ENCODE results near the gene PSMD1.

PSMD1 gene

GRCh38 chr2:231117922-231118613 lies 61.4 kb downstream of the PSMD1 start:
- no peak overlapping the region for H3K27ac ChIP-seq
- no peak for TF ChIP-seq ZFX (IDR thresholded peaks at IDR 0.05; ENCODE audit: borderline replicate concordance)
- no peak for TF ChIP-seq CTCF (IDR thresholded peaks at IDR 0.05)

GRCh38 chr2:231118614-231118942 lies 61.9 kb downstream of the PSMD1 start:
- TF ChIP-seq ZFX (IDR thresholded peaks at IDR 0.05; ENCODE audit: borderline replicate concordance) = no peak
- TF ChIP-seq CTCF (IDR thresholded peaks at IDR 0.05) = no peak
- no peak overlapping the region for H3K27ac ChIP-seq

- TF ChIP-seq ZFX (IDR thresholded peaks at IDR 0.05; ENCODE audit: borderline replicate concordance) = no peak
- no peak overlapping the region for H3K27ac ChIP-seq
Measured at GRCh38 chr2:231123362-231123898, 66.8 kb downstream of the PSMD1 start.

- no peak for TF ChIP-seq CTCF (IDR thresholded peaks at IDR 0.05)
- TF ChIP-seq ZFX (IDR thresholded peaks at IDR 0.05; ENCODE audit: borderline replicate concordance) = no peak
- no peak within 1 kb of the TSS for H3K27ac ChIP-seq
Measured at GRCh38 chr2:231124838-231125568, 68.3 kb downstream of the PSMD1 start, which contains the start of gene HTR2B. Gene HTR2B, minus strand, starts transcription at chr2:231125042. Its CDS starts 1,278 bp downstream, at chr2:231123764.

GRCh38 chr2:231126123-231126522 lies 69.5 kb downstream of the PSMD1 start:
- no peak for TF ChIP-seq ZFX (IDR thresholded peaks at IDR 0.05; ENCODE audit: borderline replicate concordance)
- H3K27ac ChIP-seq = no peak overlapping the region

GRCh38 chr2:231127480-231127879 lies 70.8 kb downstream of the PSMD1 start:
- no peak for TF ChIP-seq ZFX (IDR thresholded peaks at IDR 0.05; ENCODE audit: borderline replicate concordance)
- no peak for TF ChIP-seq CTCF (IDR thresholded peaks at IDR 0.05)
- no peak overlapping the region for H3K27ac ChIP-seq

GRCh38 chr2:231127936-231128335 lies 71.3 kb downstream of the PSMD1 start:
- TF ChIP-seq CTCF (IDR thresholded peaks at IDR 0.05) (no peak), ZFX (IDR thresholded peaks at IDR 0.05; ENCODE audit: borderline replicate concordance) (no peak)
- no peak overlapping the region for H3K27ac ChIP-seq

GRCh38 chr2:231128541-231128940 lies 71.9 kb downstream of the PSMD1 start:
- TF ChIP-seq ZFX (IDR thresholded peaks at IDR 0.05; ENCODE audit: borderline replicate concordance) (no peak), CTCF (IDR thresholded peaks at IDR 0.05) (no peak)

More at GRCh38 chr2:231128541-231128940, 71.9 kb downstream of the PSMD1 start:
- H3K27ac ChIP-seq = no peak overlapping the region
